ENCODE measurements around the gene GOLGA6A. TPM values are rescaled to one million over a fixed set of nuclear protein-coding genes. Genes with fewer than 3 reads are reported as not detected.
A peak's percentile ranks its signal among the peaks of the same experiment; 100 is the strongest.
"Not testable (repeated sequence)": the region's sequence is repeated elsewhere in the genome, so short reads cannot be mapped to it uniquely, and the experiment has no call there.

The GOLGA6A gene, protein sequence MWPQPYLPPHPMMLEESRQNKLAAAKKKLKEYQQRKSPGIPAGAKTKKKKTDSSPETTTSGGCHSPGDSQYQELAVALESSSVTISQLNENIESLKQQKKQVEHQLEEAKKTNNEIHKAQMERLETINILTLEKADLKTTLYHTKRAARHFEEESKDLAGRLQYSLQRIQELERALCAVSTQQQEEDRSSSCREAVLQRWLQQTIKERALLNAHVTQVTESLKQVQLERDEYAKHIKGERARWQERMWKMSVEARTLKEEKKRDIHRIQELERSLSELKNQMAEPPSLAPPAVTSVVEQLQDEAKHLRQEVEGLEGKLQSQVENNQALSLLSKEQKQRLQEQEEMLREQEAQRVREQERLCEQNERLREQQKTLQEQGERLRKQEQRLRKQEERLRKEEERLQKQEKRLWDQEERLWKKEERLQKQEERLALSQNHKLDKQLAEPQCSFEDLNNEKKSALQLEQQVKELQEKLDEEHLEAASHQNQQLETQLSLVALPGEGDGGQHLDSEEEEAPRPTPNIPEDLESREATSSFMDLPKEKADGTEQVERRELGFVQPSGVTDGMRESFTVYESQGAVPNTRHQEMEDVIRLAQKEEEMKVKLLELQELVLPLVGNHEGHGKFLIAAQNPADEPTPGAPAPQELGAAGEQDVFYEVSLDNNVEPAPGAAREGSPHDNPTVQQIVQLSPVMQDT
- total RNA-seq: 0.89 TPM

DNA sequence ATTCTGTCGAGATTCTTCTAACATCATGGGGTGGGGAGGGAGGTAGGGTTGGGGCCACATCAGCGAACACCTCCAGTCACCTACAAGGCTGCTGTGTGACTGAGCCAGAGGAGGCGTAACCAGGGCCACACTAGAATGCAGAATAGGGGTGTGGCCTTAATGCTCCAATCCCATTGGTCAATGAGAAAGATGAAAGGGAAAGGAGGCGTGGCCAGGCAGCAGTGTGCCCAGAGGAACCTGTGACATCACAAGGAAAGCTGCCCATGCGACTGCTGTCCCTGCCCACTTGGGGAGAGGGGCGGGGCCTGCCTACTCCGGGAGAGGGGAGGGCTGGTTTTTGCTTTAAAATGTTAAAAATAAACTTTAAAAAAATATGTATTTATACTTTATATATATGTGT lies at the start of gene GOLGA6A:
GOLGA6A (minus strand) TSS at position 101 of the 400 bp plus-strand sequence; CDS start at position 60, 41 bp downstream.
- not testable (repeated sequence) for DNase-seq

DNA sequence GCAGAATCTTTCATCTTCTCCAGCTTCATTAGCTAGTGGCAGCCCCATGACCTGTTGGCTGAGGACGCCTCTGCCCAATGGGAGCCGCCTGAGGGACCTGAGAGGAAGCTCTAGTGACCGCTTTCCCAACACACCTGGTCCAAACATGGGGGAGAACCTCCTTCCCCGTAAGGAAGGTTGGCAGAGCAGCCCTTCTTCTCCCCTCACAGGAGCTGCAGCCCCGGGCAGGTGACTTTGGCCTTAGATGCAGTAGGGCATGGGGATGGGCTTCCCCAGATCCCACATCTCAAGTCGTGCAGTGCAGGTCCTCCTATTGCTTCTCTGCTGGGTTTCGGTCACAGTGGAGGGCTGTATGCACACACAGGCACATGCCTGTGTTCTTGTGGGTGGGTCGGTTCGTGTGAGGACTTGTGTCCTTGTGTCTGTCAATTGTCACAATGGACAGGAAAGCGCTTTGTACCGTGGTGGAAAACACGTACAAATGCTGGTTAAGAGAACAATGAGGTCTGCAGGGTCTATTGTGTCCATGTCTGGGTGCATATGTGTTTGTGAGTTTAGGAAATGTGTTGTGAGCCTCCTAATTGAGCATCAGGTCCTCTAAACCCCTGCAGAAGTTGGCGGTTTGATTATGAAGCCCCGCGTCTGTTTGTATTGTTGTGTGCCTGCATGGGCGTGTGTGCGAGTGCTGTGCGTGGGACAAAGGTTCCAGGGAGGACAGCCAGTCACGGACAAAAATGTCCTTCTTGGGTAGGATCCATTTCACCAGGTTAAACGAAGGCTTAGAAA lies 49.5 kb upstream of the GOLGA6A start:
- DNase-seq: no peak

DNA sequence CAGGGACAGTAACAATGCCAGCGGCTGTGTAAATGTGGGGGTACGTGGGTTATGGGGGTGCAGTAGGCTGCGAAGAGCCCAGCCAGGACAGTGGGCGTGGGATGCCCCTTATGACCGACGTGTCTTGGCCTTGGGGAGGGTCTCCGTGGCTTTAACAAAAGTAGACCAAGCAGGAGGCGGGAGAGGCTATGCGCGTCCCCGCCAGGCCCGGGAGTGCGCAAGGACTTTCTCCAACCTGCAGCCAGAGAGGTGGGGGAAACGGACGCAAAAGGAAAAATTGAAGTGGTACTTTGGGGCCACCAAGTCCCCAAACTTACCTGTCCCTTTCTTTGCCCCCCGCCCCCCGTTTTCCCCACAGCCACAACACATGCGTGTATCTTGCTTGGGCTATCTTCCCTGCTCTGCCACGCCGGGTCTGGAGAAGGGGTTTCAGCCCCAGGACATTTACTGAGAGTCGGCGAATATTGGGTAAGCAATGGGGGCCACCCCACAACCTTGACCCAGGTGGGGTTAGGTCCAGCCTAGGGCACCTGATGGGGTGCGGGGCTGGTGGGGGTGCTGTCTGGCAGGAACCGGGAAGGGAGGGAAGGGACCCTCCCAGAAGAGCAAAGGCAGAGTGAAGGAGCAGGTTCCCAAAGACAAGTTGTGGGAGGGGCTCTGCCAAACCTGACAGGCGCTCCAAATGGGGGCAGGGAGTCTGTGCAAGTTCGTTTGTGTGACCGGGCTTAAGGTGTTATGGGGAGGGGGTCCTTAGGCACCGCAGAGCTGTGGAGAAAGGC lies 48.7 kb upstream of the GOLGA6A start:
- DNase-seq: no peak

DNA sequence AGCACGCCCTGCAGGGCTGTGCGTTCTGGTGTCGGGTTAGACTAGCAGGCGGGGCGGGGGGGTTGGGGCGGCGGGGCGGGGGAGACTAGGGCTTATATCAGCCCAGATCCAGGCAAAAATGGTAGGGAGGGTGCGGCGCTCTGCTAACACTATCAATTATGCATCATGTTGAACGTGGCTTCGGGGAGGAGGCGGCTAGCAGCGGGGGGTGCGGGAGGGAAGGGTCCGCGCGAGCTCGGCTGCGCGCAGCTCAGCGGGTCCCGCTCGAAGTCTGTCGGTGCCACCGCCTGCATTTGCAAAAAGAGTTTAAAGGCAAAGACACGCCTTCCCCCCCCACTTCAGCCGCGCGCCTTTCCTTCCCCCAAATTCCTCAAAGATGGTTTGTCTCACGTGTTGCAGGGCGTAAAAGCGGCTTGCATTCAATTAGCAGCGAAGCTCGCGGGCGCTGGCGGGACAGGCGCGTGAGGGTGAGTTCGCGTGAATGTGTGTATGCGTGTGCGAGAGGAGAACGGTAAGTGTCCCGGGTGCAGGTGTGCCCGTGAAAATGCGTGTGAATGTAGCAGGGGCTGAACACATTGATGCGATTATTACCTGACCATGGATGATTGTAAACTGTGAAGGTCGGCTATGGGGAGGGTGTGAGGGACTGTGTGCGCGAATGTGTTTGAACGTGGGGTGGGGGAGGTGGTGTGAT lies 48.0 kb upstream of the GOLGA6A start, which contains the start of gene ISLR2:
ISLR2 (plus strand) TSS at position 432 of the 694 bp plus-strand sequence. CDS start 2,169 bp downstream, outside the sequence.
- DNase-seq: no peak

DNA sequence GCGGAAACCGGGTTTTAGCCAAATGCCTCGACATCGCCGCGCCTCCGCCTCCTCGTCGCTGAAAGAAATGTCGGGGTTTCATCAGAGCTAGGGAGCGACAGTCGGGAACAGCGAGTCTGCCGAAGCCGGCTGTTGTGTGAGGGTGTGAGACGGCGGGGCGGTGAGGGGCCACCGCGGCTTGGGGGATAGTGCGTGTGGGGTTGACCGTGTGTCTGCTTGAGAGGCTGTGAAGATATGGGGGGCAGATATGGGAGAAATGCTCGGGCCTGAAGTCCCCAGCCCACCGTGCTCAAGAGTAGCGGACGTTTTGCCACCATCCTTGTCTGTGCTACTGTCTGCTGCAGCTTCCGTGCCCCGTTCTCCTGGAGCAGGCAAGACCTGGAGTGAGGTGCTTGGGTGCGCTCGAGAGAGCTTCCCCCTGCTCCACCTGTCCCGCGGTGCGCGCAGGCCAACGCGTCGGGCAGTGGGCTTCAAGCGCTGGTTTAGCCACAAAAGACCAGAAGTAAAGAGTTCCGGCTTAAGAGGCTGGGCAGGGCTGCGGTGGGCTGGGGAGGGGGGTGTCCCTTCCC lies 47.3 kb upstream of the GOLGA6A start:
- DNase-seq: no peak

DNA sequence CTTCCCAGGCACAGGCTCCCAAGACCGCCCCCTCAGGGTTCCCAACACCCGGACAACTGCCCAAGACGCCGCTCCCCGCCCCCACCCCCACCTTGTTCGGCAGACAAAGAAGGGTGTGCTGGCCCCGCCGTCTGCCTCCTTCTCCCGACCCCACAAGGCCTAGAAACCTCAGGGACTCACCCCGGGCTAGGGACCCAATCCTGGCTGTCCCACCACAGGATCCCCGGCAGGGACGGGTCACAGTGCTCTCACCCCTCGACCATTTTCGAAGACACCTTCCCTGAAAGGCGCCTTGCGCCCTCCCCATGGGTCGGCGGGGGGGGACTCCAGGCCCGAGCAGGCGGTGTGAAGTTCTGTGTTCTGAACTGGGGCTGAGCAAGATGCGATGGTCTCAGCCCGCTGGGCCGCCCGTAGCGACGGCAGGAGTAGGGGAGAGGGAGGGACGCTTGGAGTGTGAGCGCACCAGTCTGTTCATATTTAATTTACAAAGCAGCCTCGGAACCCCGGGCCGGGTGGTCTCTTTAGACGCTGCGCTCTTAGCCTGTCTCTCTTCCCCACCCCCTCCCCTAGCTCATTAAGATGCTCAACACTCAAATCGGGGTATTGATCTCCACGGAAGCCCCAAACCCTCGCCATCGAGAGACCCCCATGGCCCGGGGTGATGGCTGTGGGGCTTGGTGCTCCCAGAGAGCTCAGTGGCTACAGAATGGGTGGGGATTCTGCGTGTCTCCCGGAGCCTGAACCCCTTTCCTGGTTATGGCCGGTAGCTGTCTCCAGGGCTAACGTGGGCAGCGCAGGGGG lies 46.6 kb upstream of the GOLGA6A start:
- no peak for DNase-seq

DNA sequence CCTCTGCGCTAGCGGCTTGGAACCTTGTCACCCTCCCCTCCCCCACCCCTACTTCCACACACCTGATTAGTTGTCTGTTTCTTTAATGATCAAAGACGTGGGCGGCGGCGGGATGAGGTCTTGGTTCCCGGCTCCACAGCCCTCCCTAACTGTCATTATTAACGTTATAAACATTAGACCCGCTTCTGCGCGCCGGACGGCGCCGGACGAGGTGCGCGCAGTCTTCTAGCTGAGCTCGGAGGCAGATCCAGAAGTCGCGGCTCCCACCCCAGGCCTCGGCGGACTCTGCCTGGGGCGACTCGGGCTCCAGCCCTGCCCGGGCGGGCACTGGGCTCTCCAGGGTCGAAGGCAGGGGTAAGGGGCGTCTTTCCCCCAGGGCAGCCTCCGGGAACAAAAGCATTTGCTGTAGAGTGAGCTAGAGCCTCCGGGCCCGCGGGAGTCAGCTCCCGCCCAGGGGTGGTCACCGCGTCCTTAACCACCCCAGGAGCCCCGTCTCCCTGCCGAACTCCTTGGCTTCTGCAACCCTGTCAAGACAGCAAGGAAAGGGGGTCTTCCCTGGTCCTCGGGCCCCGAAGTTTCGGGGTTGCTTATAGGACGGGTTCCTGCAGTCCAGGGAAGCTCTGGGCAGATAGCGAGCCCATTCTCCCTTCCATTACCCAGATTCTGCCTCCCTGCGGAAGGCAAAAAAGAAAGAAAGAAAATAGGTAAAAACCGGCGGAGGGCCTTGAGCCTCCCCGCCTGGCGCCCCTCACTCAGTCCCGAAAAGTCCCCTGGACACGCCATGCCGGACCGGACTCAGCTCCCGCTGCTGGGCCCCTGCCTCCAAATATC lies 45.8 kb upstream of the GOLGA6A start:
- no peak for DNase-seq

DNA sequence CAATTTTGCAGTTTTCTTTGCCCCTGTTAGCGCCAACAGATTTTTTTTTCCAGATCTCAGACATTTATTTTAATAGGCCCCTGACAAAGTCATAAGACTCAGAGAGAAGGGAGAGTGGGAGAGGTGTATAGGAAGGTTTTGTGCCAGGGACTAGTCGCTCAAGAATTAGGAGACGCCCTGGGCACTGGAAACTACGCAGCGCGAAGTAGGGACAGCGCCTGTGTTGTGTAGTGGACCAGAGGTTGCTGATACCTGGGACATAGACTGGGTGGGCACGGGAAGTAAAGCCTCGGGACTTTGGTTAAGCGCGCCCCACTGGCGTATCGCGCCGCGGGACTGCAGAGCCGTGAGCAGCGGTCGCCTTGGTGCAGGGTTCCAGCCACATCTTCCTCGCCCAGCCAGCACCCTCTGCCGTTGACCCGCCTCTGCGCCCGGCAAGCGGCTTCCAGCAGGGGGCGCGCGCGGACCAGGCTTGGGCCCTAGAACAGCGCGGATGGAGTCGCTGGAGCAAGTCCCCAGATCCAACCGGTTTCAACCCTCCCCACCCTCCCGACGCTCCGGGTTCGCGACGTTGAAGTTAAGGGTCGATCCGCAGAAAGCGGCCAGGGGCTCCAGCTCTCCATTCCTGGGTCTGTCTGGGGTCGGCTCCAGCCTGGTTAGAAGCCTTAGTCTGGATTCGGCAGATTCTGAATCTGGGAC lies 45.1 kb upstream of the GOLGA6A start:
- peak; percentile 77 for DNase-seq

DNA sequence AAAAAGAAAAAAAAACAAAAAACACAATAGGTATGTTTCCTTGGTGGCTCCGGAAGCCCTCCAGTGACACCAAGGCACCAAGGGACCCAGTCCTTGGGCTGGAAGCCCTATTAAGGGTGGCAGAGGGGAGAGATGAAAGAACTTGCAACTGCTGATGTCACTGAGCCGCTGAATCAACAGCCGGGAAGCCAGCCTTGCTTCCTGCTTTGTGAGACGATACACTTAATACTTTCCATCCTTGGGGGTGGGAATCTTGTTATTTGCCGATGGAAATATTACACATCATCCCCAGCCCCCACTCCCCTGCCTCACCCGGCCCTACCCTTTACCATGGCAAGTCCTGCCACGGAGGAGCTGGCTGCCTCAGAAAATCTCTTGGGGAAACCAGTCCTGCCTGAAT lies 42.4 kb upstream of the GOLGA6A start:
- no peak for DNase-seq

DNA sequence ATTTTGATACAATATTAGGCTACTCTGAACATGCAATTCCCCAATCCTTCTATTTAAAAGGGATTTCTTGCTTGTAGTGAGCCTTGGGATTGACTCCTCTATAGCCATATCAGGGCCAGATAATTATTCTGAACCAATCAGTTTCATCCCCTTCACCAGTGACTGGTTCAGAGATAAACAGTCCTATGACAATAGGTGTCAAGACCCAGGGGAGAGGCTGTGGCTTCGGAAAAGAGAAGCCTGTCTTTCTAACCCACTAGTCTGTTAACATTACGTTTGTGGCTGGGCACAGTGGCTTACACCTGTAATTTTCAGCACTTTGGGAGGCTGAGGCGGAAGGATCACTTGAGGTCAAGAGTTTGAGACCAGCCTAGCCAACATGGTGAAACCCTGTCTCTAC lies 41.8 kb upstream of the GOLGA6A start:
- no peak for DNase-seq

DNA sequence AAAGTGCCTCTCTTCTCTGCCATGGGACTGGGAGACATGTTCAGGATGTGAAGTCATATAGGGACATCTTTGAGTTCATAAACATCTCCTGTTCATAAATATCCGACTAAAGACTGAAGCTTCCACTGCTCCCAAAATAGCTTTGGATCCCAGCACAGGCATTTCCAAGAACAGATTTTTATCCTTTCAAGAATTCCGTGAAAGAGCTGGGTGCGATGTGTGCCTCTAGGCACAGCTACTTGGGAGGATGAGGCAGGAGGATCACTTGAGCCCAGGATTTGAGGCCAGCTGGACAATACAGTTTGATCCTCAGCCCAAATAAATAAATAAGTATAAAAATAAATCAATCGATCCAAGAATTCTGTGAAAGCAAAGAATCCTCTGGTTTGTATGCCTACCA lies 41.3 kb upstream of the GOLGA6A start:
- no peak for DNase-seq

DNA sequence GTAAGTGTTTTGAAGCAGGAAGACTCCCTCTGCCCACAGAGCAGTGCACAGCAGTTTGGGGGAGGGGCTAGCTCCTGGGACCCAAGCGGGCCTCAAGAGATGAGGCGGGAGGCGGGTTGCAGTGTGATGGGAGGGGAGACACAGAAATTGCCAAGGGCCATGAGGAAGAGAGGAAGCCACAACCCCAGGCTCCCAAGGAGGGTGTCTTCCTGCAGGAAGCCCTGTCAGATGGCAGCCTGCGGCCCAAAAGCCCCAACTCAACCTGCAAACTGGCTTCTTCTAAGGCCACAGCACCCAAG lies 40.7 kb upstream of the GOLGA6A start:
- no peak for DNase-seq

DNA sequence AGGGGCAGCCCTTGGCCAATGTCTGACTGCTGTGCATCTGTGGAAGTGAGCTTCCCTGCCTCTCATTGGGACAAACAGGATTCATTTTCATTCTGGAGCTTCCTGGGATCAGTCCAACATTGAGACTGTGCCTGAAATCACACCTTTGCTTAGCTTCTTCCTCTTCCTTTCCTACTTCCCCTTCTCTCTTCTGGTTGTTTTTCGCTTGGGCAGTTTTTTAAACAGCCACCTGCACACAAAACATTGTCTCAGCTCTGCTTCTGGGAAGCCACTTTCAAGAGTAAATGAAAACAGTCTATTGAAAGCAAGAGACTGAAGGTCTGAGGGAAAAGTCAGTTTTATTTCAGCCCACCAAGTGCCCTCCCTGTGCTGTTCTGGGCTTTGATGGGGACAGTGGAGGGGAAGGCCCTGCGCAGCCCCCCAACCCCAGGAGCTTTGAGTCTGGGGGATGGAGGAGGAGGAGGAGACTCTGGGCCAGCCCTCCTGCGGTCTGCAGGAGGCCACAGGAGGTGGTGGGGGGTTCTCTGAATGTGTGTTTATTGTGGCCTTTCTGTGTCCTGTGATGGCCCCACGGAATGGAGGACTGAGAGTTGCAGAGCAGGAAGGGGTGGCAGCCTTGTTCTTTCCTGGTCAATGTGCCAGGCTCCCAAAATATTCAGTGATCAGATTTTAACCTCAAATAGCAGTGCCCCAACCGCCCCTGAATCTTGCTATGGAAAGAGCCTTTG lies 40.2 kb upstream of the GOLGA6A start:
- no peak for DNase-seq

DNA sequence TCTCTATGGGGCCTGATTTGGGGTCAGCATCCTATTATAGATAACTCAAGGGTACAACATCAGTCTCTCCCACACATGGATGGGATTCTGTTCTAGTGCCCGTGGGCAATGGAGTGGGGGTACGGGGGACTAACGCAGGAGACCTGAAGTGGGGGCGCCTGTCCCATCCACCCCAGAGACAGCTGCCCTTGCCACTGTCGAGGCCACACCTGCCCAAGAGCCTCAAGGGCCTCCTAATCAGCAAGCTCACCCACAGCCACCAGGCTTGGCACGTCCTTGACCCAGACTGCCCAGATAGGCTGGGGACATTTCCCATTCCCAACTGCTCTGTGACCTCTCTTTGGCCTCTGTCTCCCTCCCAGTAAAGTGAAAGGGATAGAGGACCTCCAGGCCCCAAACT lies 39.5 kb upstream of the GOLGA6A start:
- DNase-seq: no peak

DNA sequence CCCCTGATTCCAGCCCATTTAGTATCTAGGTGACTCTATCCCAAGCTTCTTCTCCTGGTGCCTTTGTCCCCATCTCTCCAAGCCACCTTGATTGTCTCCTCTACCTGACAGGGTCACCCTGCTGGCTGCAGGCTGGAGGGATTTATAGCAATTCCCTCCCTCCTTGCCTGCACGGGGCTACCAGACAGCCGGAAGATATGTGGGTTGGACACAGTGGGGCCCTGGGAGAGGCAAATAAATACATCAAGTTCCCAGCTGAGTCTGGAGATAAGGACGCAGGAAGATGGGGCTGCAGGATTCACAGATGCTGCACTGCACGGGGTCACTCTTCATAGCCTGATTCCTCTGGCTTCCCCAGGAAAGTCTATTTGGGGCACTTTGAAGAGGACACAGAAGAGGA lies 38.7 kb upstream of the GOLGA6A start:
- no peak for DNase-seq

DNA sequence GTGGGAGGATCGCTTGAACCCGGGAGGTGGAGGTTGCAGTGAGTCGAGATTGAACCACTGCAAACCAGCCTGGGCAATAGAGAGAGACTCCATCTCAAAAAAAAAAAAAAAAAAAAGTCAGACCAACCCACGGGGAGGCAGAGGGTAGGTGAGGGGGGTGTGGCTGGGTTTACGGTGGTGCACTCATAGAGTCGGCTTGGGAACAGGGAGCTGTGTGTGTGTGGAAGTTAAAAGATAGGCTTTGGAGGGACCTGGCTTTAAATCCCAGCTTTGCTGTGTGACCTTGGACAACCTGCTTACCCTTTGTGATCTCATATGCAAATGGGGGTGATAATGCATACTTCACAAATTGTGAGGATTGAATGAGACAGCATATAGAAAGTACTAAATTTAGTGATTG lies 38.1 kb upstream of the GOLGA6A start:
- DNase-seq: no peak

DNA sequence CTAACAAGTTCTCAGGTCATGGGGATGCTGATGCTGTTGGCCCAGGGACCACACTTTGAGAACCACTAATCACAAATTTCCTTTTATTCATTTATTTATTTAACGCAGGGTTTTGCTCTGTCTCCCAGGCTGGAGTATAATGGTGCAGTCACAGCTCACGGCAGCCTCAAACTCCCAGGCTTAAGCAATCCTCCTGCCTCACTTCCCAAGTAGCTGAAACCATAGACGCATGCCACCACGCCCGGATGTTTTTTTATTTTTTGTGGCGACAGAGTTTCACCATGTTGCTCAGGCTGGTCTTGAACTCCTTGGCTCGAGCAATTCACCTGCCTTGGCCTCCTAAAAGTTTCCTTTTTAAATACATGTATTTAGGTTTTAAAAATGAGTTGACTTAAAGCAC lies 27.4 kb upstream of the GOLGA6A start:
- DNase-seq: no peak

DNA sequence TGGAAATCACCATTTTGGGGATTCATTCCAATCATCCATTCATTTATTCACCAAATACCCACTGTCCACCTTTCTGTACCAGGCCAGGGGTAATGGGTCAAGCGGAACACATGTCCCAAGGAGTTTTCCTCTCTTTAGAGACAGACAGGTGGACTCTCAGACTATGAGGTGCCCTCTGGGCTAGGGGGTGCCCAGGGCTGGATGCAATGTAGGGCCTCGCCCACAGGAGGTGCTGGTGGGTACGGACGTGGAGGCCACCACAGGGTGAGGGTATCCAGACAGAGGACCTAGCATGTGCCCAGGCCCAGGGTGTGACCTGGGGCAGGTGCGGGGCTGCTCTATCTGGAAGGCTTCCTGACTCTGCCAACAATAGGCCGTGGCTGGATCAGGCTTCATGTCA lies 26.3 kb upstream of the GOLGA6A start:
- DNase-seq: not testable (repeated sequence)

Data from skin of body (tissue), 2 donors.